SU-DHL-6 (cell line): ENCODE measurements around the gene COL21A1.

Experiments used
- EZH2phosphoT487 ChIP-seq: fragments of 200-600 bp; sonication (generic), shearing (Covaris generic); conservative IDR thresholded peaks from 2 replicates; pipeline ENCODE4 v1.6.1; 2018; ENCODE audit warnings: mild to moderate bottlenecking, antibody characterized with exemption, low read length, moderate library complexity, mixed read lengths
- TF ChIP-seq, protein P1 (sequence below): fragments of 200-600 bp; sonication (generic); IDR thresholded peaks from one replicate; pipeline ENCODE4 v1.5.1; 2017; ENCODE audit warnings: antibody characterized with exemption, mild to moderate bottlenecking, low read length, moderate library complexity; ENCODE audit not compliant: insufficient read depth, poor library complexity, severe bottlenecking

- TF ChIP-seq, protein P1, sequence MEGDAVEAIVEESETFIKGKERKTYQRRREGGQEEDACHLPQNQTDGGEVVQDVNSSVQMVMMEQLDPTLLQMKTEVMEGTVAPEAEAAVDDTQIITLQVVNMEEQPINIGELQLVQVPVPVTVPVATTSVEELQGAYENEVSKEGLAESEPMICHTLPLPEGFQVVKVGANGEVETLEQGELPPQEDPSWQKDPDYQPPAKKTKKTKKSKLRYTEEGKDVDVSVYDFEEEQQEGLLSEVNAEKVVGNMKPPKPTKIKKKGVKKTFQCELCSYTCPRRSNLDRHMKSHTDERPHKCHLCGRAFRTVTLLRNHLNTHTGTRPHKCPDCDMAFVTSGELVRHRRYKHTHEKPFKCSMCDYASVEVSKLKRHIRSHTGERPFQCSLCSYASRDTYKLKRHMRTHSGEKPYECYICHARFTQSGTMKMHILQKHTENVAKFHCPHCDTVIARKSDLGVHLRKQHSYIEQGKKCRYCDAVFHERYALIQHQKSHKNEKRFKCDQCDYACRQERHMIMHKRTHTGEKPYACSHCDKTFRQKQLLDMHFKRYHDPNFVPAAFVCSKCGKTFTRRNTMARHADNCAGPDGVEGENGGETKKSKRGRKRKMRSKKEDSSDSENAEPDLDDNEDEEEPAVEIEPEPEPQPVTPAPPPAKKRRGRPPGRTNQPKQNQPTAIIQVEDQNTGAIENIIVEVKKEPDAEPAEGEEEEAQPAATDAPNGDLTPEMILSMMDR, result no peak
- TF ChIP-seq EZH2phosphoT487, result no peak
These were observed 223.6 kb downstream of the COL21A1 start for GRCh38 chr6:56023829-56024228.
